Activated CD4-positive, alpha-beta T cell treated with anti-CD3 and anti-CD28 coated beads for 36 hours (primary cell): ENCODE results near the gene RELB. TPM values are rescaled to one million over a fixed set of nuclear protein-coding genes. Genes with fewer than 3 reads are reported as not detected.

Experiments
- ATAC-seq: fragments of 200-7000 bp; cut with Tn5 transposase; one replicate; pipeline ENCODE4 v1.10.0; 2021; ENCODE audit warnings: mild to moderate bottlenecking, moderate library complexity
- CTCF ChIA-PET: fragments of 350-600 bp; sonication (Branson Sonifier 250); formaldehyde crosslinking; loops from one replicate; lab custom pipeline; 2021; ENCODE audit warnings: antibody characterized with exemption; lab: Charles Lee
- POLR2A ChIA-PET: fragments of 350-600 bp; sonication (Branson Sonifier 250); formaldehyde crosslinking; loops from one replicate; lab custom pipeline; 2021; ENCODE audit warnings: antibody characterized with exemption, inconsistent platforms; lab: Charles Lee
- DNase-seq: peaks from one replicate; pipeline ENCODE4 v3.0.0-alpha.2; 2020
- H3K27ac Mint-ChIP-seq: one replicate; pipeline ENCODE4 v1.8.0; 2021; ENCODE audit warnings: mixed read lengths
- H3K27me3 Mint-ChIP-seq: one replicate; pipeline ENCODE4 v1.8.0; 2021; ENCODE audit warnings: mixed read lengths
- H3K36me3 Mint-ChIP-seq: one replicate; pipeline ENCODE4 v1.8.0; 2021; ENCODE audit warnings: low read depth, mixed read lengths
- H3K4me1 Mint-ChIP-seq: one replicate; pipeline ENCODE4 v1.8.0; 2021; ENCODE audit warnings: mixed read lengths
- H3K4me3 Mint-ChIP-seq: one replicate; pipeline ENCODE4 v1.8.0; 2021; ENCODE audit warnings: mild to moderate bottlenecking, moderate library complexity, mixed read lengths
- H3K9me3 Mint-ChIP-seq: one replicate; pipeline ENCODE4 v1.8.0; 2021; ENCODE audit warnings: low read depth, mixed read lengths
- intact Hi-C, 2 experiments: fragments of 100-400 bp; cut with DNase I in 1 of 2; cut with micrococcal nuclease in 1 of 2; formaldehyde crosslinking; loops; one replicate each; pipeline versions ENCODE4 v1.14.2 to v1.15.1; 2022 to 2024; cut with DNase I, micrococcal nuclease
- total RNA-seq, 2 experiments: library from RNA; stranded (reverse); gene quantifications; one replicate each; pipeline ENCODE4 v1.2.3, GENCODE V29; 2021

The RELB gene
- total RNA-seq, 2 experiments from 2014 or later, result 43.8 to 51.2 TPM

GRCh38 chr19:45040059-45040771, 39.0 kb downstream of the RELB start:
- no peaks in the 10 kb centered on the region for H3K9me3 Mint-ChIP-seq
- peaks cover 35% of the 10 kb centered on the region for H3K4me1 Mint-ChIP-seq
- CTCF ChIA-PET, result interaction anchor here (0.8 to 2.4 kb wide), 5 partner anchors 19 to 51 kb away, joined by 3 to 16 read pairs (median 5); no protein-coding TSS in a partner anchor
- DNase-seq, result no peak
- no peaks in the 10 kb centered on the region for H3K27me3 Mint-ChIP-seq
- peaks cover 58% of the 10 kb centered on the region for H3K36me3 Mint-ChIP-seq
- peak overlapping the region; percentile 97 for H3K4me3 Mint-ChIP-seq
- POLR2A ChIA-PET, result interaction anchor here (0.6 to 1.9 kb wide), 6 partner anchors 13 to 138 kb away, joined by 3 to 8 read pairs (median 4); partner anchors contain the start of genes BLOC1S3 and PPP1R37
- intact Hi-C loops, result no loop called here
- H3K27ac Mint-ChIP-seq, result peak overlapping the region; percentile 96
- no peak for ATAC-seq

- no peaks in the 10 kb centered on the region for H3K27me3 Mint-ChIP-seq
- H3K4me1 Mint-ChIP-seq, result peaks cover 44% of the 10 kb centered on the region
- ChIA-PET CTCF (interaction anchor here (0.5 to 2.4 kb wide), 3 partner anchors 16 to 192 kb away, joined by 3 to 16 read pairs (median 3); no protein-coding TSS in a partner anchor), POLR2A (no interaction called here)
- H3K36me3 Mint-ChIP-seq, result peaks cover 59% of the 10 kb centered on the region
- H3K9me3 Mint-ChIP-seq, result no peaks in the 10 kb centered on the region
- no peak for DNase-seq
- no peak for ATAC-seq
- H3K27ac Mint-ChIP-seq, result no peak overlapping the region
- intact Hi-C loops, result no loop called here
- no peak overlapping the region for H3K4me3 Mint-ChIP-seq
Measured at GRCh38 chr19:45041125-45041524, 39.9 kb downstream of the RELB start.

- H3K9me3 Mint-ChIP-seq, result no peaks in the 10 kb centered on the region
- H3K27ac Mint-ChIP-seq, result peak overlapping the region; percentile 25
- H3K27me3 Mint-ChIP-seq, result no peaks in the 10 kb centered on the region
- DNase-seq (no peak), ATAC-seq (no peak)
- ChIA-PET CTCF (interaction anchor here (0.6 to 1.2 kb wide), 4 partner anchors 46 to 232 kb away, joined by 3 read pairs; no protein-coding TSS in a partner anchor), POLR2A (no interaction called here)
- intact Hi-C loops, result no loop called here
- peaks cover 50% of the 10 kb centered on the region for H3K4me1 Mint-ChIP-seq
- H3K36me3 Mint-ChIP-seq, result peaks cover 48% of the 10 kb centered on the region
- H3K4me3 Mint-ChIP-seq, result no peak overlapping the region
Measured at GRCh38 chr19:45045671-45046353, 44.5 kb downstream of the RELB start.

- peak overlapping the region; percentile 25 for H3K27ac Mint-ChIP-seq
Measured at GRCh38 chr19:45046355-45046754, 45.1 kb downstream of the RELB start.

GRCh38 chr19:45047188-45047797, 46.0 kb downstream of the RELB start:
- ATAC-seq (no peak), DNase-seq (no peak)
- intact Hi-C loops, result no loop called here
- Mint-ChIP-seq H3K4me1 (peaks cover 37% of the 10 kb centered on the region), H3K27me3 (no peaks in the 10 kb centered on the region), H3K27ac (peak overlapping the region; percentile 78), H3K36me3 (peaks cover 41% of the 10 kb centered on the region), H3K4me3 (no peak overlapping the region), H3K9me3 (no peaks in the 10 kb centered on the region)
- CTCF ChIA-PET, result interaction anchor here (0.7 kb wide), 2 partner anchors 105 to 125 kb away, joined by 3 to 4 read pairs; no protein-coding TSS in a partner anchor
- POLR2A ChIA-PET, result interaction anchor here (0.6 to 0.7 kb wide), 3 partner anchors 131 to 156 kb away, joined by 3 to 8 read pairs (median 5); partner anchors contain the start of genes TOMM40 and TRAPPC6A

More at GRCh38 chr19:45046355-45046754, 45.1 kb downstream of the RELB start:
- Mint-ChIP-seq H3K36me3 (peaks cover 45% of the 10 kb centered on the region), H3K4me1 (peaks cover 46% of the 10 kb centered on the region), H3K9me3 (no peaks in the 10 kb centered on the region), H3K4me3 (no peak overlapping the region), H3K27me3 (no peaks in the 10 kb centered on the region)
- ChIA-PET POLR2A (no interaction called here), CTCF (interaction anchor here (0.7 to 1.2 kb wide), 2 partner anchors 144 to 231 kb away, joined by 3 read pairs; no protein-coding TSS in a partner anchor)
- ATAC-seq, result no peak
- intact Hi-C loops, result no loop called here
- no peak for DNase-seq

DNA sequence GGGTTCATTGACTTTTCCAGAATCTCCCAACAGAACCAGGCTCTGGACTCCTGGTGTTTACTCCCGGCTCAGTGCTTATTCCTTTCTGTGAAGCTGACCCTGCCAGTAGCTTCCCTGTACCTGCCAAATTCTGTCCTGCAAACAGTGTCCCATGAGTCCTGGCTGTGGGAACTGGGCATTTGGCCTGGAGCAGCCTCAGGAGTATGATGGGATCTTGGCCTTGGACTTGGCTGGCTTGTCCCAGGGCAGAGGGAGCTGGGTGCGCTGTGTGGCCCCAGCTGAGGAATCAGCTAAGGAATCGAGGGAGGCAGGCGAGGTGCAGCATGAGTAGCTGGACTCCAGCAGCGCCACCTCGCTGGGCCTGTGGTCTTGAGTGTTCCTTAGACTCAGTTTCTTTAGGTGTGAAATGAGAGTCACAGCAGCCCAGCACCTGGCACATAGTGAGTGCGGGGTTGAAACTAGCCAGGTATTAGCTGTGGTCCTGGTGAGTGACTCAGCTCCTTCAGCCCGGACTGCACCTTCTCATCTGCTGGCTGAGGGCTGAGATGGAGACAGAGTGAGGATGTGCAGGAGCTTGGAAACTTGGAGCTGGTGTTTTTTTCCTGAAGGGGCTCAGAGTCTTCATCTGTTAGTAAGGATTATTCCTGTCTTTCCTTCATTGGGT, 47.9 kb downstream of the RELB start:
- ChIA-PET CTCF (interaction anchor here (0.6 to 1.8 kb wide), 2 partner anchors 10 to 26 kb away, joined by 3 to 10 read pairs; no protein-coding TSS in a partner anchor), POLR2A (no interaction called here)
- Mint-ChIP-seq H3K9me3 (no peaks in the 10 kb centered on the region), H3K27ac (peak overlapping the region; percentile 44), H3K4me1 (peaks cover 37% of the 10 kb centered on the region), H3K27me3 (no peaks in the 10 kb centered on the region), H3K4me3 (no peak overlapping the region), H3K36me3 (peaks cover 40% of the 10 kb centered on the region)
- DNase-seq (no peak), ATAC-seq (no peak)
- intact Hi-C loops, result no loop called here

DNA sequence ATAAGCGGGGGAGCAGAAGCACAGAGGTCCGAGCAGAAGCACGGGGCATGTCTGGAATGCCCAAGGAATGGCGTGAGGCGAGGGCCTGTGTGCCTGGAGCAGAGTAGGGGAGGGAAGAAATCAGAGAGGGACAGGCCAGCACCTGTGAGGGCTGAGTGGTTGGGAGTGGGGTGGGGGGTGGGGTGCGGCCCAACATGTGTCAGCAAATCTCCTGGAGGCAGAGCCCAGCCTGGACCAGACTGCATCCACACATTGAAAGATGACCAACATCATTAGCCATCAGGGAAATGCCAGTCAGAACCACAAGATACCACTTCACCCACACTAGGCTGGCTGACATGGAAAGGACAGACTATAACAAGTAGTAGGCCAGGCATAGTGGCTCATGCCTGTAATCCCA, 48.8 kb downstream of the RELB start:
- POLR2A ChIA-PET, result no interaction called here

DNA sequence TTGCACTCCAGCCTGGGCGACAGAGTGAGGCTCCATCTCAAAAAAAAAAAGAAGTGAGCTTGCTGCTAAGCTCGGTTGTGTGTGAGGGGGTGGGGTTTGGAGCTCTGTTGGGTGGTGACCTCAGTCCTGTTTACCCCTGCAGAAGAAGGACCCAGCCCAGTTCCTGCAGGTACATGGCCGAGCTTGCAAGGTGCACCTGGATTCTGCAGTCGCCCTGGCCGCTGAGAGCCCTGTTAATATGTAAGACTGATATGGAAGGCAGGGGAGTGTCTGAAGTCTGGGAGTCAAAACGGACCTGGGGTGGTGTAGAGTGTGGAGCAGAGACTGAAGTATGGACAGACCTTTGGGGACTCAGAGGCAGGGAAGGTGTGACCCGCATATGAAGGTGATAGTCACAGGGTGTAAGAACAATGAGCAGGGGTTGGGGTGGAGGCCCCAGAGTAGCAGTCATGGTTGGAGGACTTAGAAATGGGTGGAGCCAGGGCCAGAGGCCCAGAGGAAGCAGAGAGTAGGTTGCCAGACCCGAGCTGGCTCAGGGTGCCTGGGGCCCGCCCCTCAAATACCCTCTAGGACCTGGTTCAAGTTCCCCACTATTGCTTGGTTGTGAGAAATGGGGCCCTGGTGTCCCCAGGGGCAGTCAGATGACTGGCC, 50.8 kb downstream of the RELB start:
- ChIA-PET POLR2A (no interaction called here), CTCF (interaction anchor here (0.6 to 1.5 kb wide), 2 partner anchors 8 to 1325 kb away, joined by 5 to 6 read pairs; no protein-coding TSS in a partner anchor)
- Mint-ChIP-seq H3K4me1 (peaks cover 16% of the 10 kb centered on the region), H3K27ac (no peak overlapping the region), H3K9me3 (no peaks in the 10 kb centered on the region), H3K27me3 (no peaks in the 10 kb centered on the region), H3K4me3 (no peak overlapping the region), H3K36me3 (peaks cover 29% of the 10 kb centered on the region)
- intact Hi-C loops, result no loop called here
- DNase-seq (no peak), ATAC-seq (no peak)

More for the DNA sequence above, 48.8 kb downstream of the RELB start:
- DNase-seq (no peak), ATAC-seq (no peak)
- Mint-ChIP-seq H3K36me3 (peaks cover 34% of the 10 kb centered on the region), H3K27me3 (no peaks in the 10 kb centered on the region), H3K4me1 (peaks cover 35% of the 10 kb centered on the region), H3K9me3 (no peaks in the 10 kb centered on the region), H3K27ac (no peak overlapping the region), H3K4me3 (no peak overlapping the region)
- CTCF ChIA-PET, result interaction anchor here (0.6 to 1.8 kb wide), 3 partner anchors 10 to 266 kb away, joined by 3 to 10 read pairs (median 3); no protein-coding TSS in a partner anchor
- intact Hi-C loops, result no loop called here

- Mint-ChIP-seq H3K4me3 (no peak overlapping the region), H3K9me3 (no peaks in the 10 kb centered on the region), H3K4me1 (no peaks in the 10 kb centered on the region), H3K27me3 (no peaks in the 10 kb centered on the region), H3K36me3 (peaks cover 56% of the 10 kb centered on the region), H3K27ac (no peak overlapping the region)
- ChIA-PET POLR2A (no interaction called here), CTCF (interaction anchor here (0.6 to 0.9 kb wide), 2 partner anchors 35 to 41 kb away, joined by 3 to 4 read pairs; no protein-coding TSS in a partner anchor)
- no peak for ATAC-seq
- no peak for DNase-seq
- intact Hi-C loops, result loop anchor here in 1 of 2 experiments (5.0 kb wide), 1 partner anchor 40 kb away; no protein-coding TSS in a partner anchor
Measured at GRCh38 chr19:45056831-45057230, 55.6 kb downstream of the RELB start.

- ChIA-PET CTCF (interaction anchor here (0.8 to 0.9 kb wide), 2 partner anchors 16 to 36 kb away, joined by 3 to 4 read pairs; no protein-coding TSS in a partner anchor), POLR2A (no interaction called here)
- Mint-ChIP-seq H3K27me3 (no peaks in the 10 kb centered on the region), H3K4me1 (no peaks in the 10 kb centered on the region), H3K4me3 (no peak overlapping the region), H3K36me3 (peaks cover 51% of the 10 kb centered on the region), H3K27ac (no peak overlapping the region), H3K9me3 (no peaks in the 10 kb centered on the region)
- intact Hi-C loops, result loop anchor here in 1 of 2 experiments (5.0 kb wide), 1 partner anchor 40 kb away; no protein-coding TSS in a partner anchor
- ATAC-seq (no peak), DNase-seq (no peak)
Measured at GRCh38 chr19:45057444-45057843, 56.2 kb downstream of the RELB start.
